ENCODE measurements around the gene SULT4A1.

Gene SULT4A1

GRCh38 chr22:43829904-43830851 lies 32.1 kb downstream of the SULT4A1 start:
- no peak overlapping the region for H3K27ac ChIP-seq
- no peaks in the 10 kb centered on the region for H3K4me1 ChIP-seq
- TF ChIP-seq CTCF (IDR thresholded peaks at IDR 0.05): no peak
- intact Hi-C loops (cut with DNase I; ENCODE audit: low total_unique reads): no loop called here
- DNase-seq: peak; percentile 67 to 74
- H3K4me3 ChIP-seq: no peak overlapping the region
- no peaks in the 10 kb centered on the region for H3K36me3 ChIP-seq
- H3K27me3 ChIP-seq: peaks cover 0 to 34% of the 10 kb centered on the region in 2 donors
- no peaks in the 10 kb centered on the region for H3K9me3 ChIP-seq

GRCh38 chr22:43828998-43829782 lies 33.1 kb downstream of the SULT4A1 start:
- Histone ChIP-seq H3K4me3 (no peak overlapping the region), H3K36me3 (no peaks in the 10 kb centered on the region), H3K9me3 (no peaks in the 10 kb centered on the region), H3K4me1 (no peaks in the 10 kb centered on the region), H3K27ac (no peak overlapping the region), H3K27me3 (peaks cover 0 to 37% of the 10 kb centered on the region in 2 donors)
- peak; percentile 64 to 74 for DNase-seq
- intact Hi-C loops (cut with DNase I; ENCODE audit: low total_unique reads): no loop called here
- TF ChIP-seq CTCF (IDR thresholded peaks at IDR 0.05): no peak

- Histone ChIP-seq H3K27me3 (peaks cover 0 to 35% of the 10 kb centered on the region in 2 donors), H3K36me3 (no peaks in the 10 kb centered on the region), H3K4me1 (no peaks in the 10 kb centered on the region), H3K27ac (no peak overlapping the region), H3K4me3 (no peak overlapping the region), H3K9me3 (no peaks in the 10 kb centered on the region)
- no peak for TF ChIP-seq CTCF (IDR thresholded peaks at IDR 0.05)
- intact Hi-C loops (cut with DNase I; ENCODE audit: low total_unique reads): no loop called here
- DNase-seq: no peak
Measured at GRCh38 chr22:43828725-43828997, 33.7 kb downstream of the SULT4A1 start.

- DNase-seq: peak in 1 of 2 donors; percentile 52
- H3K27ac ChIP-seq: no peak overlapping the region
- peaks cover 0 to 35% of the 10 kb centered on the region in 2 donors for H3K27me3 ChIP-seq
- no peaks in the 10 kb centered on the region for H3K9me3 ChIP-seq
- no peaks in the 10 kb centered on the region for H3K36me3 ChIP-seq
- intact Hi-C loops (cut with DNase I; ENCODE audit: low total_unique reads): no loop called here
- H3K4me3 ChIP-seq: no peak overlapping the region
- TF ChIP-seq CTCF (IDR thresholded peaks at IDR 0.05): no peak
- no peaks in the 10 kb centered on the region for H3K4me1 ChIP-seq
Measured at GRCh38 chr22:43827926-43828724, 34.2 kb downstream of the SULT4A1 start.

- H3K27ac ChIP-seq: no peak overlapping the region
- H3K4me3 ChIP-seq: no peak overlapping the region
- intact Hi-C loops (cut with DNase I; ENCODE audit: low total_unique reads): no loop called here
- H3K9me3 ChIP-seq: no peaks in the 10 kb centered on the region
- H3K27me3 ChIP-seq: peaks cover 0 to 32% of the 10 kb centered on the region in 2 donors
- no peak for DNase-seq
- no peak for TF ChIP-seq CTCF (IDR thresholded peaks at IDR 0.05)
- H3K36me3 ChIP-seq: no peaks in the 10 kb centered on the region
- H3K4me1 ChIP-seq: no peaks in the 10 kb centered on the region
Measured at GRCh38 chr22:43827003-43827735, 35.1 kb downstream of the SULT4A1 start.
